GM21723 (cell line): ENCODE results near the gene SLCO3A1.
A peak's percentile ranks its signal among the peaks of the same experiment; 100 is the strongest.

Experiments
- ATAC-seq: cut with Tn5 transposase; IDR thresholded peaks from one replicate; pipeline ENCODE4 v1.9.1; 2021; ENCODE audit warnings: mild to moderate bottlenecking, moderate library complexity; ENCODE audit not compliant: unreplicated experiment

The SLCO3A1 gene

GRCh38 chr15:92092289-92093105 is 239.0 kb downstream of the SLCO3A1 start:
- no peak for ATAC-seq

- ATAC-seq = peak; percentile 84
Observed at GRCh38 chr15:92095693-92096092, 242.2 kb downstream of the SLCO3A1 start.

- peak; percentile 45 for ATAC-seq
Observed at GRCh38 chr15:92097474-92098178, 244.1 kb downstream of the SLCO3A1 start.

DNA sequence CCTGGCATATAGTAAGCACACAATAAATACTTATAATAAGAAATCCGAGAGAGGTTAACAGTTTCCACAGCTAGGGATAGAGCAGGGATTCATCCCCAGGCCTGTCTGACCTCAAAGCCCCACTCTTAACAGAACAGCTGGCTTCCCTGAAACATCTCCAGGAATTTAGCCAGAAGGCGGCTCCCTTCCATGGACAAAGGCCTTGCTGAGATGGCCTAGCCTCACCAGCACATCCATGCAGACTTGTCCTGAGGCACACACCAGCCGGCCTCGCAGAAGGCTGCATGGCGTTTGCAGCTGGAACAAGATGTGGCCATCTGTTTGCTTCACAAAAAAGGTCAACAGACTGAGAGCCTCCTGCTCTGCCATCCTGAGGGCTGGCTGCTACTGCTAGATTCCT is 245.4 kb downstream of the SLCO3A1 start:
- no peak for ATAC-seq

DNA sequence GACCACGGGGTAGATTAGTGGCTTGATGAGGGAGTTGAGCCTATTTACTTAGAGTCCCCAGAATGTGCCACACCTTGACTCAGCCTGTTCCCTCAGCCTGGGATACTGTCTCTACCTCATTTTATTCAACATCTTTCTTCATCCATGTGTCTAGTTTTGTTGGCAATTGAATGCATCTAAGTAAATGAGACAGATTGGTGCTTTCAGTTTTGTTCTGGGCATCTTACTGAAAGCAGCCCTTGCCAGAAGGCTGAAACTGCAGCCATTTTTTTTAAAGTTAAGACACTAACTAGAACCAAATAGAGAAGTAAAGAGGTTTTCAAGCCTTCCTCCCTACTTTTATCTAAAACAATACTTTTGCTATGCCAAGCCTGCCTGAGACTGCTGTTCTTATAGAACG is 246.8 kb downstream of the SLCO3A1 start:
- ATAC-seq = no peak

DNA sequence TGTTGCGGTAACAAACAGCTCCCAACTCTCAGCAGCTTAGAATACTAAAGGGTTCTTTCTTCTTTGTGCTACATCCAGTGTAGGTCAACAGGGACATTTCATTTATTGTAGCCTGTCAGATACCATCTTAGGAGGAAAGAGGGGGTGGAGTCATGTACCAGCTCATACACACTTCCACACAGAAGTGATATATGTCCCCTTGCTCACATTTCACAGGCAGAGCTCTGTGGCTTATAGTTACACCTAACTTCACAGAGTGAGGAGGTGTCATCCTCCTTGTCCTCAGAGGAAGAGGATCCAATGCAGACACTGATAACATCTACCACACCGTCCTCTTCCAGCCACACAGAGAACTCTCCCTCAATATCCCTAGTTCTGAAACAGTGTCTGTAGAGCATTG is 247.2 kb downstream of the SLCO3A1 start:
- no peak for ATAC-seq

- ATAC-seq = peak; percentile 74
Observed at GRCh38 chr15:92101708-92102394, 248.3 kb downstream of the SLCO3A1 start.

GRCh38 chr15:92102395-92102755 is 248.9 kb downstream of the SLCO3A1 start:
- ATAC-seq = peak; percentile 44

- no peak for ATAC-seq
Observed at GRCh38 chr15:92104072-92104471, 250.6 kb downstream of the SLCO3A1 start.

DNA sequence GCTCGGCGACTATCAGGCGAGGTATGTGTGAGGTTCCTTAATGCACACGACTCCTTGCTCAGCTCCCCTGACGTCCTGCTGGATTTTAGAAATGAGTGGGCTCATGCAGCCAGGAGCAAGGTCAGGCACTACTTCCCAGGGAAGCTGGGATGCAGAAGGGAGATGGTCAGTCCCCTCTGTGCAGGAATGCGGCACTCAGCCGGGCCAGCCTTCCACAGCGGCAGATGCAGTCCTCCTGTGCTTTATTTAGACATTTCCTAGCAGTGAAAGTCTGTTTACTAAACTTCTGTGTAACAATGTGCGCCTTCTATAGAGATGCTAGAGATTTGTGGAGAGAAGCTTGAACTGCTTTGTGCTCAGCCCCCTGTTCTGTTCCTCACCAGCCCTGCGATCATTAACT is 252.1 kb downstream of the SLCO3A1 start:
- no peak for ATAC-seq

- ATAC-seq = no peak
Observed at GRCh38 chr15:92107510-92107909, 254.0 kb downstream of the SLCO3A1 start.

- ATAC-seq = no peak
Observed at GRCh38 chr15:92109191-92109873, 255.8 kb downstream of the SLCO3A1 start.

DNA sequence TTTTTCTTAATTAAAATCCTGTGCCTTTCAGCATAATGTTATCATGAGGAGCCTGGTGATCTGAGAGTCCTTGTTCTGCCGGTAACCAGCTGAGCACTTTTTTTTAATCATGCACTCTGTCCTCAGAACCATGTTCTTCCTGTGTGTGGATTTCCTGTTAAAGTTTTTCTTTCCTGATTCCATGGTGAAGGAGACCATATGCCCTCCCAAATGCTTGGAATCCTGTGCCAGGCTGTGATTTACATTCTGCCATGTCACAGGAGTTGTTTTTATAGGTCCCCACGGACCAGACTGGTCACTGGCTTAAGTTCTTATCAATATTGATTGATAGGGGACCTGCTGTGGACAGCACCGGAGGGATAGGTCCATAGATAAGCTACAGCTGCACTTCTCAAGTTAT is 257.8 kb downstream of the SLCO3A1 start:
- ATAC-seq = no peak

DNA sequence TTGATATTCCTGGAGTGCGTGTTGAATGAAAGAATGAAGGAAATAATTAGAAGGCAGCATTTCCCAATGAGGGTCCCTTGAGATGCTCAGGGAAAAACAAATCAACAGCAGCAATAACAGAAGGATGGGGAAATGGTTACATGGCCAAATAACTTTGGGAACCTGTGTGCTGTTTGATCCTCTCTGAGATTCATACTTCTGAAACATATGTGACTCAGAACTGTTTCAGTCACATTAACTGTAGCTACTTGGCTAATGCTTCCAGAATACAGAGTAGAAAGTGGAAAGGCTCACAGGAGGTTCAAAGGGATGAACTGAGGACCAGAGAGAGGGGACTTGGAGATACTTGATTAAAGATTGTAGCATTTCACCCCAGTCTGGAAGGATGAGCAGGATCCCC is 258.2 kb downstream of the SLCO3A1 start:
- ATAC-seq = no peak

GRCh38 chr15:92112180-92112579 is 258.7 kb downstream of the SLCO3A1 start:
- ATAC-seq = no peak

- ATAC-seq = no peak
Observed at GRCh38 chr15:92112711-92113110, 259.2 kb downstream of the SLCO3A1 start.

- no peak for ATAC-seq
Observed at GRCh38 chr15:92113832-92114231, 260.3 kb downstream of the SLCO3A1 start.

GRCh38 chr15:92115834-92116233 is 262.3 kb downstream of the SLCO3A1 start:
- ATAC-seq = no peak

GRCh38 chr15:92116330-92116729 is 262.8 kb downstream of the SLCO3A1 start:
- no peak for ATAC-seq

DNA sequence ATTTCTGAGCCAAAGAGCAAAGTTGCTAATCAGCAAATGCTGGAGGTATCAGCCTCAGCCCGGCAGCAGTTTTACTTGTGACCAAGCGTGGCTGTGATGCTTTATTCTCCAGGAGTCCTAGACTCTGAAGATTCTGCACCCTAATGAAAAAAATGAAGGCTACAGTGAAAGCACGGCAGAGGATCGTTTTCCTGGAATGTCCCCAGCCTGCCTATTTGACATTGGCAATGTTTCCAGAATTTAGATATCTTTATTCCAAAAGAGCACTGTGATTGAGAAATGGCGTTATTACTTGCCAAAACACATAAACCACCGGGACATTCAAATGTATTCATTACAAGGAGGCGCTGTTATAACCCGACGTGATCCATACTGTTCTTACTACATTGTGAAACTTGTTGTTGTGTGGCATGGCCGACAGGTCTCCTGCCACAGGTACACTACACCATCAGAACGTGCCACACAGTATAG is 263.8 kb downstream of the SLCO3A1 start:
- ATAC-seq = no peak
